RKO (cell line): ENCODE measurements around the gene DMGDH.

ENCODE experiments used
- DNase-seq: peaks from one replicate; pipeline ENCODE4 v3.0.0-alpha.2; 2016; ENCODE audit warnings: low spot score

DMGDH gene

GRCh38 chr5:78974011-78974410, 95.5 kb downstream of the DMGDH start:
- no peak for DNase-seq

DNA sequence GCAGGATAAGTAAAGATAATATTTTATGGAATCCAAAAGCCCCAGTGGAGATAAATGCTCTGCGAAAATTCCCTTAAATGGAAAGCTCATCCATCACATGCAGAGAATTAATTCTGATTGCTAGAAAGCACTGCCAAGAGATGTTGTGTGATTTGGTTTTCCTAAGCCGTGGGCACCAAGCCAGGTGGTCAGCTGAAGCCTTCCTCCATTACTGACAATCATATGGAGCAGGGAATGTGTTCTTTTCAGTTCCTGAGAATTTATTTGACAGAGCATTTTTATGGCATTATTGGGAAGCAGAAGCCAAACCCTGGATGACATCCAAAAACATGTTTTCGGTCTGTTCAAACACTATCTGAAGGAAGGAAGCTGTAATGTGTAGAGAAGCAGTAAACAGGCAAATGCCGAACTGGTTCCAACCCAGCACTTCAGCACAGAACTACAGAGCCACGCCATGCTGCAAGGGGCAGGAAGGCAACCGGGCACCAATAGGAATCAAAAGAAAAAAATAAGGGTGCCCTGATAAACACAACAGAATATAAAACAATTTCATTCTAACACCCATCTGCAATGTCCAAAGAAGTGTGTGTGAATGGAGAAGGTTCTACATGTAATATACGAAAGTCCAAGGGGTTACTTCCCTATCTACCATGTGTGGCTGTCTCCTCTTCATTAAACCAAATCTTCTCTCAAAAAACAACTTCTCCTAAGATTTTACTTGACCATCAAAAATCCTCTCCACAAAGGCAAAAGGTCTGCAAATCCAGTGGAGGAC, 96.6 kb downstream of the DMGDH start:
- no peak for DNase-seq

DNA sequence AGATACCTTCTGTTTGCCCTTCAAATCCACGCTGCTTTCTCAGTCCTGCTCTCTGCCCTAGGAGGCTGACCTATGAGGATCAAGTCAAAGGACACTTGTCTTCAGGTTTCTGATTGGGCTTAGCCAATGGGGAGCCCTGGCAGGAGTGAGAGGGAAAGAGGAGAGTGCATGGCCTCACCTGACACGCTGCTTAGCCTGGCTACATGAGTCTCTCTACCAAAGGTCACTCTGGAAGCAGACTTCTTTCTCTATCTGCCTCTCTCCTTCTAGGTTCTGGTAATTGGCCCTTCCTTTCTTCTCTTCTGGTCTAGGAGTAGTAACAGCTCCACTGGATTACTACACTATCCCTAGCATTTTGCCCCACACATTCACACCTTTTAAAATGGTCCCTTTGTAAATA, 97.5 kb downstream of the DMGDH start:
- DNase-seq, result no peak

- no peak for DNase-seq
Observed at GRCh38 chr5:78968781-78969180, 100.7 kb downstream of the DMGDH start.

- peak; percentile 73 for DNase-seq
Observed at GRCh38 chr5:78964889-78965288, 104.6 kb downstream of the DMGDH start.

GRCh38 chr5:78961743-78962142, 107.7 kb downstream of the DMGDH start:
- DNase-seq, result peak; percentile 30

- no peak for DNase-seq
Observed at GRCh38 chr5:78959767-78960166, 109.7 kb downstream of the DMGDH start.

GRCh38 chr5:78958672-78959445, 110.6 kb downstream of the DMGDH start:
- DNase-seq, result no peak

GRCh38 chr5:78956901-78957300, 112.6 kb downstream of the DMGDH start:
- no peak for DNase-seq

GRCh38 chr5:78953092-78953800, 116.2 kb downstream of the DMGDH start:
- DNase-seq, result no peak
